Prostate gland (tissue), 2 donors: ENCODE measurements around the gene FCER1G.

Experiments
- POLR2AphosphoS5 ChIP-seq: sonication (generic); formaldehyde crosslinking; IDR thresholded peaks from one replicate; pipeline ENCODE4 v1.6.1; 2017; ENCODE audit warnings: antibody characterized with exemption
- TF ChIP-seq, protein P1 (sequence below), 4 experiments: fragments of 200-600 bp in 2 of 4; fragments of 450-650 bp in 2 of 4; sonication (generic) in 2 of 4; IDR thresholded peaks; 1 replicate in 3 of 4; 2 replicates in 1 of 4; pipeline ENCODE4 v1.5.1; 2016 to 2019; ENCODE audit warnings: antibody characterized with exemption in 4 of 4, mild to moderate bottlenecking in 2 of 4, moderate library complexity in 2 of 4

DNA sequence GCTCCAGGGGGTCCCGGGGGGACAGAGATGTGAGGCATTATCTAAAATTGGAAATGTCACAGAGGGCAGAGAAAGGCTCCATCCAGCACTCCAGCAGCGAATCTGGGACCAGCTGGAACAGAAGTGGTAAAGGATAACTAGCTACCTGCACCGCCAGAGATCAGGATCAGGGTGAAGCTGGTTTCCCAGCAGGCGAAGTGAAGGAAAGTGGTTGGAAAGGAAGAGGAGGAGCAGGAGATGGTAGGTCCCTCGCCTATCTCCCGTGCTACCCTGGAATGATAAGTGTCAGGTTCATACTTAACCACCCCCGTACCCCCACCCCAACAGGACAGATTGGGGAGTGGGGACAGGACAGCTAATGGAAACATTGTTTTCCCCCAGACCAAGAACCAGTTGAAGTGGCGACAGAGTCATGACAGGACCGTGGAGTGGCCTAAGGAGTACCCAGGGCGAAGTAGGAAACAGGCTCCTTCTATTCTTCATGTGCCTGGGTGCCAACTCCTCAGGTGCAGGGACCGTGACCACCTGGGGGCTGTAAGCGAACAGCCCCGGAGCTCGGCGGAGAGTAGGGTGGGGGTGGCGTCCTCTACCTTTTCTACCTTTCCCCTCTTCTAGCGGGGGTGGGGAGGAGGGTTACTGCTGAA lies 38.5 kb upstream of the FCER1G start:
- TF ChIP-seq, protein P1, sequence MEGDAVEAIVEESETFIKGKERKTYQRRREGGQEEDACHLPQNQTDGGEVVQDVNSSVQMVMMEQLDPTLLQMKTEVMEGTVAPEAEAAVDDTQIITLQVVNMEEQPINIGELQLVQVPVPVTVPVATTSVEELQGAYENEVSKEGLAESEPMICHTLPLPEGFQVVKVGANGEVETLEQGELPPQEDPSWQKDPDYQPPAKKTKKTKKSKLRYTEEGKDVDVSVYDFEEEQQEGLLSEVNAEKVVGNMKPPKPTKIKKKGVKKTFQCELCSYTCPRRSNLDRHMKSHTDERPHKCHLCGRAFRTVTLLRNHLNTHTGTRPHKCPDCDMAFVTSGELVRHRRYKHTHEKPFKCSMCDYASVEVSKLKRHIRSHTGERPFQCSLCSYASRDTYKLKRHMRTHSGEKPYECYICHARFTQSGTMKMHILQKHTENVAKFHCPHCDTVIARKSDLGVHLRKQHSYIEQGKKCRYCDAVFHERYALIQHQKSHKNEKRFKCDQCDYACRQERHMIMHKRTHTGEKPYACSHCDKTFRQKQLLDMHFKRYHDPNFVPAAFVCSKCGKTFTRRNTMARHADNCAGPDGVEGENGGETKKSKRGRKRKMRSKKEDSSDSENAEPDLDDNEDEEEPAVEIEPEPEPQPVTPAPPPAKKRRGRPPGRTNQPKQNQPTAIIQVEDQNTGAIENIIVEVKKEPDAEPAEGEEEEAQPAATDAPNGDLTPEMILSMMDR (IDR thresholded peaks at IDR 0.05), result no peak
- no peak for TF ChIP-seq POLR2AphosphoS5
